A673 (cell line): Measurements from ENCODE around the gene MEGF6. TPM values are rescaled to one million over a fixed set of nuclear protein-coding genes. Genes with fewer than 3 reads are reported as not detected.

ENCODE experiments used
- BruUV-seq: library from RNA; stranded (reverse); fragments of 400-500 nt; replicated peaks from 2 replicates; lab custom pipeline; 2021; lab: Mats Ljungman, UMichigan
- CTCF ChIA-PET: fragments of 300-600 bp; sonication (Branson Sonifier 250); formaldehyde crosslinking; loops from one replicate; lab custom pipeline; 2022; ENCODE audit warnings: antibody characterized with exemption; lab: Charles Lee
- POLR2A ChIA-PET: fragments of 300-600 bp; sonication (Branson Sonifier 250); formaldehyde crosslinking; loops from one replicate; lab custom pipeline; 2022; ENCODE audit warnings: antibody characterized with exemption; ENCODE audit not compliant: low non-redundant PET; lab: Charles Lee
- DNase-seq: peaks from one replicate; pipeline ENCODE4 v3.0.0-alpha.2; 2015; ENCODE audit warnings: low spot score
- H3K27ac ChIP-seq: fragments of 200-600 bp; sonication (generic); 2 replicates; pipeline ENCODE4 v1.5.1; 2016; ENCODE audit warnings: mixed run types, low read depth, mild to moderate bottlenecking, mixed read lengths, antibody characterized with exemption, low read length; ENCODE audit not compliant: poor library complexity, severe bottlenecking
- H3K27me3 ChIP-seq: fragments of 200-600 bp; sonication (generic); replicated peaks from 2 replicates; pipeline ENCODE4 v1.6.1; 2017; ENCODE audit warnings: mixed run types, low read depth, mild to moderate bottlenecking, mixed read lengths, antibody characterized with exemption, low read length; ENCODE audit not compliant: insufficient read depth, poor library complexity
- H3K36me3 ChIP-seq: fragments of 200-600 bp; sonication (generic); 2 replicates; pipeline ENCODE4 v1.6.1; 2016; ENCODE audit warnings: mixed run types, mild to moderate bottlenecking, mixed read lengths, antibody characterized with exemption, low read length; ENCODE audit not compliant: insufficient read depth, poor library complexity, severe bottlenecking
- H3K4me1 ChIP-seq: fragments of 200-600 bp; sonication (generic); 2 replicates; pipeline ENCODE4 v1.6.1; 2017; ENCODE audit warnings: mixed run types, mild to moderate bottlenecking, mixed read lengths, antibody characterized with exemption, low read length; ENCODE audit not compliant: insufficient read depth, poor library complexity, severe bottlenecking
- H3K4me3 ChIP-seq: fragments of 200-600 bp; sonication (generic); 2 replicates; pipeline ENCODE4 v1.5.1; 2016; ENCODE audit warnings: low read depth, mixed run types, mild to moderate bottlenecking, mixed read lengths, low read length; ENCODE audit not compliant: poor library complexity, severe bottlenecking
- H3K9me3 ChIP-seq: fragments of 200-600 bp; sonication (generic); 2 replicates; pipeline ENCODE4 v1.6.1; 2016; ENCODE audit warnings: mixed run types, low read depth, mild to moderate bottlenecking, mixed read lengths, antibody characterized with exemption, low read length; ENCODE audit not compliant: poor library complexity, severe bottlenecking
- EZH2 ChIP-seq: fragments of 200-600 bp; sonication (generic); IDR thresholded peaks from 2 replicates; pipeline ENCODE4 v1.6.1; 2017; ENCODE audit warnings: borderline replicate concordance, low read depth, mild to moderate bottlenecking, mixed read lengths, antibody characterized with exemption, low read length; ENCODE audit not compliant: poor library complexity, severe bottlenecking
- intact Hi-C: fragments of 100-400 bp; cut with micrococcal nuclease; formaldehyde crosslinking; loops from one replicate; pipeline ENCODE4 v1.10.0; 2022; ENCODE audit not compliant: unreplicated experiment
- total RNA-seq: library from RNA; stranded (reverse); gene quantifications from 2 replicates; pipeline ENCODE4 v1.2.3, GENCODE V29; 2021
- TF ChIP-seq, protein P1 (sequence below): fragments of 300-800, 200-600 bp; sonication (generic); conservative IDR thresholded peaks from 2 replicates; pipeline ENCODE4 v1.5.1; 2017; ENCODE audit warnings: low read depth, mild to moderate bottlenecking, antibody characterized with exemption, low read length, moderate library complexity, mixed read lengths

MEGF6 gene
- total RNA-seq, 1 experiment from 2014 or later, result 2.8 TPM

DNA sequence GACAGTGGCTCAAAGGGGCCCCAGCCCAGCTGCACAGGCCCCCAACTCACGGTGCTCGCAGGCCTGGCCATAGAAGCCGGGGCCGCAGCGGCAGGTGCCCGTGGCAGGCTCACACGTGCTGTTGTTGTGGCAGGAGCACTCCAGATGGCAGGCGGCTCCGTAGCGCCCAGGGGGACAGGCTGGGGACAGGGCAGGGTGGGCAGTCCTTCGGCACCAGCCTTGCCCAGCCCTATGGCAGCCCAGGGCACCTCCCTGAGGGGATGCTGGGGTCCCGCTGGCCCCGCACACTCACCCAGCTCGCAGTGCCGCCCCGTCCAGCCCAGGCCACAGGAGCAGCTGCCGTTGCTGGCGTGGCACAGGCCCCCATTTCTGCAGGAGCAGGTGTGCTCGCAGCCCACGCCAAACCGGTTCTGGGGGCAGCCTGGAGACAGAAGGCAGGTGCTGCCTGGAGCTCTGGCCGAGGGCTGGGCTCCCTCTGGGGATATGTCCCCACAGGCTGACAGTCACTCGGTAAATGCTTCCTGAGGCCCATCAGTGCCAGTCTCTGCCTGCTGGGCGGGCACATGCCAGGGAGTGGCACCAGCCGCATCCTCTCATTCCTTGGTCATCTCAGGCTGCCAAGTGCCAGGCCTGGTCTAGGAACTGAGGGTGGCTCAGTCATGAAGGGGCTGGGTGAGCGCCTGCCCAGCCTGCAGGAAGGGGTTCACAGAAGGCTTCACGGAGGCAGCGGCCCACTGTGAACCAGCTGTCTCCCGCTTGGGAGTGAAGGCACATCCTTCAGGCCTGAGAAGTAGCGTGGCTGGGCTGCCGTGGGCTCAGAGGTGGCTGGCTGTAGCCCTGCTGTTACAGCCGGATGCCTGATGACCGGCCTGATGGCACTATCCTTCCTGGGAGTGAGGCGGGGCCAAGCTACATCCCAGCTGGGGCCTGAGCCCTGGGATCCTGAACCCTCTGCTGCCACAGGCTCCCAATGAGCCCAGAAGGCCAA lies 116.7 kb downstream of the MEGF6 start:
- ChIA-PET CTCF (no interaction called here), POLR2A (no interaction called here)
- Histone ChIP-seq H3K4me1 (no peaks in the 10 kb centered on the region), H3K27me3 (no peaks in the 10 kb centered on the region), H3K27ac (no peak overlapping the region), H3K4me3 (no peak overlapping the region), H3K9me3 (no peaks in the 10 kb centered on the region), H3K36me3 (no peaks in the 10 kb centered on the region)
- no peak for DNase-seq
- intact Hi-C loops, result no loop called here
- TF ChIP-seq EZH2, result no peak
- BruUV-seq, result no TSS peak

DNA sequence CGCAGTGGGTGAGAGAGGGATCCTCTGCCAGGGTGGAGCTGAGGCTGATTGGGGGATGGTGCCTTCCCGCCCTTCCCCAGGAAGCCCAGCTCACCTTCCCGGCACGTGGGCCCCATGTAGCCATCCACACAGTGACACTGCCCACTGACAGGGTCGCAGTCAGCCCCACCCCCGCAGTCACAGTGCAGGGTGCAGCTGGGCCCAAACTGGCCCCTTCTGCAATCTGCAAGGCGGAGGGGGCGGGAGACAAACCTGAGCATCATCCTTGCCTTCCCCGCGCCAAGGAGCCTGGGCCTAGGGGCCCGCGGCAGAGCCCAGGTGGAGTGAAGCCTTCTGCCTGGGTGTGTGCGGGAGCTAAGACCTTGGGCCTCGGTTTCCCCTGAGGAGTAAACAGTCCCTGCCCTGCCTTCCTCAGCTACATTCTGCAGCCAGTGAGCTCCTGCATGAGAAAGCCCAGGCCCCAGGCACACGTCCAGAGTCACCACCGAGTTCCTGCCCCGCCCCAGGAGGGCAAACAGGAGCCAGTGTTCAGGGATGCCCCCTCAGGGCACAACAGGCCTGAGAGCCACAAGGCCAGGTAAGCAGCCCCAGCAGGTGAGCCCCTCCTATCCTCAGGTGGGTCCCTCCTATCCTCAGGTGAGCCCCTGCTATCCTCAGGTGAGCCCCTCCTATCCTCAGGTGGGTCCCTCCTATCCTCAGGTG lies 118.6 kb downstream of the MEGF6 start:
- CTCF ChIA-PET, result interaction anchor here (0.7 to 1.2 kb wide), 2 partner anchors 126 to 128 kb away, joined by 3 to 4 read pairs; no protein-coding TSS in a partner anchor
- H3K27me3 ChIP-seq, result no peaks in the 10 kb centered on the region
- peaks cover 7% of the 10 kb centered on the region for H3K9me3 ChIP-seq

DNA sequence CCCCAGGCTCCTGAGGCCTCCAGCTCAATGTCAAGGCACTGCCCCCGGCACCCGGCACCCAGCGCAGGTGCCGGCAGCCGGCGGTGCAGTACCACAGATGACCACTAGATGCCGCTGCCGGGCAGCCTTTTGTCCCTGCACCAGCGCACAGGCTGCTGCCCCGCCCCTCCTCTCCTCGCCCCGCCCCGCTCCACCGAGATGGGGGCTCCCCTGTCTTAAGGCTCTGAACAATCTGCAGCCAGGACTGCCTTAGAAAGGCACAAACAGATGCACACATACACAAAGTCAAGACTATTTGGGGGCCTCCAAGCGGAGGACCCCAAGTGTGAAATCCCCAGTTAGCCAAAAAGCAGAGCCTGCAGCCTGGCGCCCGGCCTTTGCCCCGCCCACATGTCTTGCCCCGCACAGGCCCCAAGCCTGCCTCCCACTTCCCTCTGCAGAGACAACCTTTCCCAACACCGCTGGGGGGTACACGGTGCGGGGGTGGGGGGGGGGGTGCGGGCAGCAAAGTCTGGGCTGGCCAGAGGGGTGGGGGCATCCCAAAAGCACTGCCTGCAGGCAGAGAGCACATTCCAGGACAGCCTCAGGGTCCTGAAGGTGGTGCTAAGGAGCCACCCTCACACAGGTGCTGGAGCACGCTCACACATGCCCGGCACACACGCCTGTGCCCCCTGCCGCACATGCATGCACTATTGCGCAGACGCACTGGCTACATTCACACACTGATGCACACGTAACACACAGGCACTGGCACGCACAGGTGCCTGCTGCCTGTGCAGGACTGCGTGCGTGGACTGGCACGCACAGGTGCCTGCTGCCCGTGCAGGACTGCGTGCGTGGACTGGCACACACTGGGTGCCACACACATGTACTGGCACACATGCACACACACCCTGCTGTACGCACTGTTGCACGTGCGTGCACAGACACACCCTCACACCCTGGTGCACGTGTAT lies 119.7 kb downstream of the MEGF6 start:
- ChIA-PET CTCF (interaction anchor here (0.5 to 1.9 kb wide), 12 partner anchors 8 to 1388 kb away, joined by 3 to 28 read pairs (median 4); no protein-coding TSS in a partner anchor), POLR2A (no interaction called here)
- no TSS peak for BruUV-seq
- Histone ChIP-seq H3K27ac (no peak overlapping the region), H3K4me1 (no peaks in the 10 kb centered on the region), H3K9me3 (peaks cover 7% of the 10 kb centered on the region), H3K27me3 (no peaks in the 10 kb centered on the region), H3K4me3 (no peak overlapping the region), H3K36me3 (no peaks in the 10 kb centered on the region)
- DNase-seq, result peak; percentile 79
- no peak for TF ChIP-seq EZH2
- TF ChIP-seq, protein P1, sequence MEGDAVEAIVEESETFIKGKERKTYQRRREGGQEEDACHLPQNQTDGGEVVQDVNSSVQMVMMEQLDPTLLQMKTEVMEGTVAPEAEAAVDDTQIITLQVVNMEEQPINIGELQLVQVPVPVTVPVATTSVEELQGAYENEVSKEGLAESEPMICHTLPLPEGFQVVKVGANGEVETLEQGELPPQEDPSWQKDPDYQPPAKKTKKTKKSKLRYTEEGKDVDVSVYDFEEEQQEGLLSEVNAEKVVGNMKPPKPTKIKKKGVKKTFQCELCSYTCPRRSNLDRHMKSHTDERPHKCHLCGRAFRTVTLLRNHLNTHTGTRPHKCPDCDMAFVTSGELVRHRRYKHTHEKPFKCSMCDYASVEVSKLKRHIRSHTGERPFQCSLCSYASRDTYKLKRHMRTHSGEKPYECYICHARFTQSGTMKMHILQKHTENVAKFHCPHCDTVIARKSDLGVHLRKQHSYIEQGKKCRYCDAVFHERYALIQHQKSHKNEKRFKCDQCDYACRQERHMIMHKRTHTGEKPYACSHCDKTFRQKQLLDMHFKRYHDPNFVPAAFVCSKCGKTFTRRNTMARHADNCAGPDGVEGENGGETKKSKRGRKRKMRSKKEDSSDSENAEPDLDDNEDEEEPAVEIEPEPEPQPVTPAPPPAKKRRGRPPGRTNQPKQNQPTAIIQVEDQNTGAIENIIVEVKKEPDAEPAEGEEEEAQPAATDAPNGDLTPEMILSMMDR, result peak; percentile 98
- intact Hi-C loops, result loop anchor here (1.0 to 2.0 kb wide), 2 partner anchors 128 to 233 kb away; no protein-coding TSS in a partner anchor

More for the DNA sequence above, 118.6 kb downstream of the MEGF6 start:
- no peak for DNase-seq
- Histone ChIP-seq H3K4me3 (no peak overlapping the region), H3K27ac (no peak overlapping the region), H3K4me1 (no peaks in the 10 kb centered on the region), H3K36me3 (no peaks in the 10 kb centered on the region)
- intact Hi-C loops, result no loop called here
- BruUV-seq, result no TSS peak
- TF ChIP-seq, protein P1, result no peak
- TF ChIP-seq EZH2, result no peak
- POLR2A ChIA-PET, result no interaction called here
